ENCODE measurements around the gene NAA35.

- no peak for TF ChIP-seq CTCF (IDR thresholded peaks at IDR 0.05)
- no peak for TF ChIP-seq POLR2A (IDR thresholded peaks at IDR 0.05)
These were observed 111.9 kb downstream of the NAA35 start for GRCh38 chr9:86052556-86053468.
